B cell (primary cell): Measurements from ENCODE around the gene GHR. TPM values are rescaled to one million over a fixed set of nuclear protein-coding genes. Genes with fewer than 3 reads are reported as not detected.

ENCODE experiments used
- ATAC-seq: fragments of 200-7000 bp; cut with Tn5 transposase; one replicate; pipeline ENCODE4 v1.10.0; 2021; ENCODE audit warnings: low read depth, mild to moderate bottlenecking, moderate number of reproducible peaks, moderate library complexity
- CTCF ChIA-PET: fragments of 350-600 bp; sonication (Branson Sonifier 250); formaldehyde crosslinking; loops from one replicate; lab custom pipeline; 2021; ENCODE audit warnings: antibody characterized with exemption, inconsistent platforms; lab: Charles Lee
- POLR2A ChIA-PET: fragments of 350-600 bp; sonication (Branson Sonifier 250); formaldehyde crosslinking; loops from one replicate; lab custom pipeline; 2021; ENCODE audit warnings: antibody characterized with exemption; lab: Charles Lee
- DNase-seq: peaks from one replicate; pipeline ENCODE4 v3.0.0; 2013
- H2AFZ ChIP-seq: 2 replicates; pipeline ENCODE4 v1.6.1; 2012; ENCODE audit warnings: mild to moderate bottlenecking, low read depth, low read length; ENCODE audit not compliant: insufficient read depth, poor library complexity, severe bottlenecking
- H3K27ac ChIP-seq, 2 donors: 1 replicate in 1 of 2; 2 replicates in 1 of 2; pipeline ENCODE4 v1.5.1; 2012 to 2013; ENCODE audit warnings: low read length in 2 of 2, mild to moderate bottlenecking in 2 of 2, moderate library complexity in 1 of 2
- H3K27me3 ChIP-seq, 4 experiments: fragments of 200-600 bp in 1 of 4; sonication (generic) in 1 of 4; replicated peaks in 1 of 4; 1 replicate in 2 of 4; 2 replicates in 2 of 4; pipeline versions ENCODE4 v1.6.1 to v1.7.0; 2013 to 2016; ENCODE audit warnings: low read length in 3 of 4, mild to moderate bottlenecking in 2 of 4, mixed read lengths in 1 of 4, moderate library complexity in 1 of 4; ENCODE audit not compliant: insufficient read depth in 4 of 4, control insufficient read depth in 3 of 4; ENCODE audit errors: control extremely low read depth in 1 of 4
- H3K36me3 ChIP-seq, 2 experiments: replicated peaks in 1 of 2; 1 replicate in 1 of 2; 2 replicates in 1 of 2; pipeline versions ENCODE4 v1.6.1 to v1.7.1; 2013; ENCODE audit warnings: low read length in 1 of 2; ENCODE audit not compliant: insufficient read depth in 2 of 2, control insufficient read depth in 1 of 2; ENCODE audit errors: control extremely low read depth in 1 of 2, extremely low read depth in 1 of 2
- H3K4me1 ChIP-seq, 2 donors: fragments of 200-600 bp in 1 of 2; sonication (generic) in 1 of 2; 1 replicate in 1 of 2; 2 replicates in 1 of 2; pipeline versions ENCODE4 v1.5.1 to v1.6.1; 2013 to 2017; ENCODE audit warnings: low read length in 2 of 2; ENCODE audit not compliant: control insufficient read depth in 2 of 2, insufficient read depth in 2 of 2
- H3K4me2 ChIP-seq: replicated peaks from 2 replicates; pipeline ENCODE3; 2012; ENCODE audit warnings: mild to moderate bottlenecking, low read depth, low read length; ENCODE audit not compliant: poor library complexity, severe bottlenecking
- H3K4me3 ChIP-seq, 5 experiments: fragments of 200-600 bp in 1 of 5; sonication (generic) in 1 of 5; 1 replicate in 3 of 5; 2 replicates in 2 of 5; pipeline versions ENCODE4 v1.5.1 to v1.7.0; 2011 to 2016; ENCODE audit warnings: low read length in 4 of 5, mild to moderate bottlenecking in 4 of 5, low read depth in 2 of 5, control low read depth in 1 of 5, moderate library complexity in 1 of 5; ENCODE audit not compliant: insufficient read depth in 1 of 5; ENCODE audit errors: control extremely low read depth in 1 of 5, extremely low read depth in 1 of 5
- H3K79me2 ChIP-seq: fragments of 200-600 bp; sonication (generic); one replicate; pipeline ENCODE4 v1.6.0; 2016; ENCODE audit warnings: low read length; ENCODE audit not compliant: control insufficient read depth, insufficient read depth
- H3K9ac ChIP-seq: fragments of 200-600 bp; sonication (generic); 2 replicates; pipeline ENCODE4 v1.6.1; 2017; ENCODE audit warnings: mild to moderate bottlenecking, low read length, moderate library complexity
- H3K9me3 ChIP-seq, 3 donors: one replicate each; pipeline versions ENCODE4 v1.6.1 to v1.7.1; 2013; ENCODE audit warnings: low read length in 2 of 3; ENCODE audit not compliant: control insufficient read depth in 2 of 3, insufficient read depth in 1 of 3; ENCODE audit errors: control extremely low read depth in 1 of 3
- H4K20me1 ChIP-seq: 2 replicates; pipeline ENCODE4 v1.6.0; 2012; ENCODE audit warnings: mild to moderate bottlenecking, low read length; ENCODE audit not compliant: insufficient read depth, control insufficient read depth, poor library complexity, severe bottlenecking
- H3K27ac Mint-ChIP-seq: one replicate; pipeline ENCODE4 v1.8.0; 2021; ENCODE audit warnings: mixed read lengths
- H3K27me3 Mint-ChIP-seq: one replicate; pipeline ENCODE4 v1.8.0; 2021; ENCODE audit warnings: mixed read lengths
- H3K4me1 Mint-ChIP-seq: one replicate; pipeline ENCODE4 v1.8.0; 2021; ENCODE audit warnings: mixed read lengths
- H3K4me3 Mint-ChIP-seq: one replicate; pipeline ENCODE4 v1.8.0; 2021; ENCODE audit warnings: mixed read lengths
- H3K9me3 Mint-ChIP-seq: one replicate; pipeline ENCODE4 v1.8.0; 2022; ENCODE audit warnings: mixed read lengths; ENCODE audit not compliant: insufficient read depth
- EZH2 ChIP-seq: IDR thresholded peaks from 2 replicates; pipeline ENCODE4 v1.6.1; 2012; ENCODE audit warnings: borderline replicate concordance, low read depth, mild to moderate bottlenecking, moderate library complexity, low read length; ENCODE audit not compliant: insufficient read depth, poor library complexity, severe bottlenecking
- WGBS: methylation state at CpG from one replicate; pipeline ENCODE4 v1.1.5; 2013; ENCODE audit warnings: missing lambda C conversion rate; ENCODE audit not compliant: insufficient coverage; 5-methylcytosine and 5-hydroxymethylcytosine counted together
- intact Hi-C: fragments of 100-400 bp; cut with micrococcal nuclease; formaldehyde crosslinking; loops from one replicate; pipeline ENCODE4 v1.10.0; 2022
- polyA plus RNA-seq: library from polyadenylated mRNA; depleted of rRNA; stranded (reverse); fragments of >200 nt; gene quantifications from 2 replicates; pipeline ENCODE4 v1.2.3, GENCODE V29; 2012
- total RNA-seq, 2 donors: library from RNA; stranded (reverse); fragments of 120-200 nt in 1 of 2; gene quantifications; 1 replicate in 1 of 2; 2 replicates in 1 of 2; pipeline versions ENCODE4 v1.2.3 to v1.2.4, GENCODE V29; 2013 to 2022
- TF ChIP-seq, protein P1 (sequence below): fragments of 200-600 bp; IDR thresholded peaks from one replicate; pipeline ENCODE4 v1.8.0; 2022; ENCODE audit warnings: antibody characterized with exemption, mild to moderate bottlenecking

GHR gene
- total and polyA plus RNA-seq, 2 donors (not counting 1 experiment from before 2014, with no cell fraction given): not detected

GRCh38 chr5:42462083-42462482, 38.8 kb downstream of the GHR start:
- no peak overlapping the region for H3K4me3 Mint-ChIP-seq
- no peak overlapping the region for H3K27ac ChIP-seq
- no peak overlapping the region for H3K27ac Mint-ChIP-seq
- no peak for TF ChIP-seq EZH2
- TF ChIP-seq, protein P1, sequence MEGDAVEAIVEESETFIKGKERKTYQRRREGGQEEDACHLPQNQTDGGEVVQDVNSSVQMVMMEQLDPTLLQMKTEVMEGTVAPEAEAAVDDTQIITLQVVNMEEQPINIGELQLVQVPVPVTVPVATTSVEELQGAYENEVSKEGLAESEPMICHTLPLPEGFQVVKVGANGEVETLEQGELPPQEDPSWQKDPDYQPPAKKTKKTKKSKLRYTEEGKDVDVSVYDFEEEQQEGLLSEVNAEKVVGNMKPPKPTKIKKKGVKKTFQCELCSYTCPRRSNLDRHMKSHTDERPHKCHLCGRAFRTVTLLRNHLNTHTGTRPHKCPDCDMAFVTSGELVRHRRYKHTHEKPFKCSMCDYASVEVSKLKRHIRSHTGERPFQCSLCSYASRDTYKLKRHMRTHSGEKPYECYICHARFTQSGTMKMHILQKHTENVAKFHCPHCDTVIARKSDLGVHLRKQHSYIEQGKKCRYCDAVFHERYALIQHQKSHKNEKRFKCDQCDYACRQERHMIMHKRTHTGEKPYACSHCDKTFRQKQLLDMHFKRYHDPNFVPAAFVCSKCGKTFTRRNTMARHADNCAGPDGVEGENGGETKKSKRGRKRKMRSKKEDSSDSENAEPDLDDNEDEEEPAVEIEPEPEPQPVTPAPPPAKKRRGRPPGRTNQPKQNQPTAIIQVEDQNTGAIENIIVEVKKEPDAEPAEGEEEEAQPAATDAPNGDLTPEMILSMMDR: no peak
- H3K9me3 Mint-ChIP-seq: no peaks in the 10 kb centered on the region
- POLR2A ChIA-PET: no interaction called here
- no peaks in the 10 kb centered on the region for H4K20me1 ChIP-seq
- ATAC-seq (no peak), DNase-seq (no peak)
- H3K4me3 ChIP-seq: no peak overlapping the region
- no peak overlapping the region for H2AFZ ChIP-seq
- intact Hi-C loops: no loop called here
- H3K27me3 Mint-ChIP-seq: no peaks in the 10 kb centered on the region
- CTCF ChIA-PET: no interaction called here
- WGBS: no CpG with 5 or more reads among the region's 2 CpGs
- H3K4me1 Mint-ChIP-seq: no peaks in the 10 kb centered on the region
- H3K27me3 ChIP-seq: no peaks in the 10 kb centered on the region
- H3K36me3 ChIP-seq: no peaks in the 10 kb centered on the region
- H3K9ac ChIP-seq: no peak overlapping the region
- no peak overlapping the region for H3K4me2 ChIP-seq
- no peaks in the 10 kb centered on the region for H3K9me3 ChIP-seq
- no peaks in the 10 kb centered on the region for H3K79me2 ChIP-seq
- no peaks in the 10 kb centered on the region for H3K4me1 ChIP-seq

DNA sequence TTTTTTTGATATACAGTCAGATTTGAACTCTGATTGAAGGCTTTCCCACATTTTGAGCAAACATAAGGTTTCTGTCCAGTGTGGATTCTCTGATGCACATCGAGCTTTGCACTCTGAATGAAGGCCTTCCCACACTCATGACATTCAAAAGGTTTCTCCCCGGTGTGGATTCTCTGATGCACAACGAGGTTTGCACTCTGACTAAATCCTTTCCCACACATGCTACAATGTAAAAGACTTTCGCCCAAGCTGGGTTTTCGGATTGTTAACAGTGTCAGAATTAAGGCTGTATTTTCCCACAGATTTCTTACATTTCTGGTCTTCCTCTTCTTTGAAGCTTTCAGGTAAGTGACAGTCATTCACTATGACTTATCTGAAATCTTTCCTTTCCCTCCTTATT, 44.3 kb downstream of the GHR start:
- H3K9me3 Mint-ChIP-seq: no peaks in the 10 kb centered on the region
- ChIA-PET CTCF (no interaction called here), POLR2A (no interaction called here)
- Histone ChIP-seq H3K79me2 (no peaks in the 10 kb centered on the region), H3K4me2 (no peak overlapping the region), H3K9ac (no peak overlapping the region), H3K27me3 (no peaks in the 10 kb centered on the region), H2AFZ (no peak overlapping the region), H3K27ac (no peak overlapping the region), H3K4me3 (no peak overlapping the region), H3K36me3 (no peaks in the 10 kb centered on the region), H3K9me3 (peaks cover 0 to 4% (median 0%) of the 10 kb centered on the region in 3 donors), H4K20me1 (no peaks in the 10 kb centered on the region), H3K4me1 (no peaks in the 10 kb centered on the region)
- no peak for TF ChIP-seq EZH2
- TF ChIP-seq, protein P1: no peak
- no peaks in the 10 kb centered on the region for H3K27me3 Mint-ChIP-seq
- no peak for DNase-seq
- 84% methylated on average over 4 of the region's 5 CpGs for whole genome bisulfite sequencing
- no peak overlapping the region for H3K4me3 Mint-ChIP-seq
- intact Hi-C loops: no loop called here
- no peaks in the 10 kb centered on the region for H3K4me1 Mint-ChIP-seq
- H3K27ac Mint-ChIP-seq: no peak overlapping the region
- ATAC-seq: no peak
